T-helper 2 cell treated with Interferon-gamma antibody and Interleukin-4, amounts not matched to agents 5 μg/mL and 100 μg/mL, for 36 hours (primary cell): ENCODE data around the gene TMIGD1.
"Not testable (repeated sequence)": the region's sequence is repeated elsewhere in the genome, so short reads cannot be mapped to it uniquely, and the experiment has no call there.

ENCODE experiments used
- DNase-seq: peaks from one replicate; pipeline ENCODE4 v3.0.0; 2021; ENCODE audit warnings: low spot score
- H3K27ac Mint-ChIP-seq: one replicate; pipeline ENCODE4 v1.8.0; 2021; ENCODE audit warnings: mild to moderate bottlenecking, mixed read lengths
- H3K27me3 Mint-ChIP-seq: one replicate; pipeline ENCODE4 v1.8.0; 2021; ENCODE audit warnings: low read depth, mixed read lengths
- H3K36me3 Mint-ChIP-seq: one replicate; pipeline ENCODE4 v1.8.0; 2021; ENCODE audit warnings: low read depth, mixed read lengths
- H3K4me1 Mint-ChIP-seq: one replicate; pipeline ENCODE4 v1.8.0; 2021; ENCODE audit warnings: low read depth, mixed read lengths
- H3K4me3 Mint-ChIP-seq: one replicate; pipeline ENCODE4 v1.8.0; 2022; ENCODE audit warnings: mild to moderate bottlenecking, moderate library complexity, mixed read lengths
- H3K9me3 Mint-ChIP-seq: one replicate; pipeline ENCODE4 v1.8.0; 2021; ENCODE audit warnings: mixed read lengths

Gene TMIGD1

DNA sequence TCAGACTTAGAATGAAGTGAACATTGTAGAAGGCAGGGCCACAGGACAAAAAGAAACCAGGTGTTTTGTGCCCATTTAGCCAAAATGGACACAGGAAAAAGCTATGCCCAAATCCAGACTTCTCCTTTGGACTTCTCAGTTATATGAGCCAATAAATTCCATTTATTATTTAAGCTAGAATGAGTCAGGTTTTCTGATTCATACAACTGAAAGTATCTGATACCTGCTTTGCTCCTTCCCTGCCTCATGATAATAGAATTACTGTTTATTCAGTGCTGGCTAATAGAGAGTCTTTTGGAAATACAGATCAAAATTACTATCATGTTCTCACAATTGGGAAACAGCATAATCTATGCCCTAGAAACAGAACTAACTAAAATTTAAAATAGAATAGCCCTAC, 36.1 kb upstream of the TMIGD1 start:
- no peaks in the 10 kb centered on the region for H3K9me3 Mint-ChIP-seq
- no peaks in the 10 kb centered on the region for H3K36me3 Mint-ChIP-seq
- no peak overlapping the region for H3K27ac Mint-ChIP-seq
- H3K27me3 Mint-ChIP-seq: no peaks in the 10 kb centered on the region
- DNase-seq: no peak
- peaks cover 3% of the 10 kb centered on the region for H3K4me1 Mint-ChIP-seq
- no peak overlapping the region for H3K4me3 Mint-ChIP-seq

DNA sequence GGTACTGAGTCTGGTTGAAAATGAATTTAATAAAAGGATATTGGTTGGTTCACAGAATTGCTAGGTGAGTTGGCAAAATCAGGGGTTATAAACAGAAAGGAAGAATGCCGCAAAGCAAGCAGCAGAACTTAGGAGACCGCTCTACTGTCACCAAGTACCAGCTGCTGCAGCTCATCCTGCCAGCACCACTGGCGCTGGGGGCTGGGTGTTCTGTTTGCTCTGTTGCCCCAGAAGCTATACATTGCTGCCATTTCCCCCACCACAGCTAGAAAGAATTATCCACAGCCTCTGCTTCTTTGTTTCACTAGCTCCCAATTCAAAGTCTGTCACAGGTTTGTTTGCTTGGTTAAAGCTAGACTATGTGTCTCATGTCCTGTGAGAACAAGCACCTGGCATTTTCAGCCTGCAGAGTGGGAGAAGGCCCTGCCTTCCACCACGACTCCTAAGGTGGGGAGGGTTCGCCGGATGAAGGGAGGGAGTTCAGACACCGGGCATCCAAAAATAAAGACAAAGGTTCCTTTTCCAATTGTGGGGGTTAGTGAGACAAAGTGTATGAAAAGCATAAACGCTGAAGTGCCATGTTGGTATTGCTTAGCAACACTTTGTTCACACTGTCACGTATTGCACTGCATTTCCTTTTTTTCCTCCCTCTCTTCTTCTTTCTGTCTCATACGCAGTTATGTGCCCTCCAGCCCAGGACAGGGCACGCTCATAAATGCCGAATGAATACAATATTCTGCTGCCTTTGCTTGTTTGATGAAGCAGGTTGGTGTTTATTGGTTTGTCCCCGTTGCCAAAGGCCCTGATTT, 35.3 kb upstream of the TMIGD1 start:
- no peak for DNase-seq
- peaks cover 6% of the 10 kb centered on the region for H3K4me1 Mint-ChIP-seq
- no peak overlapping the region for H3K4me3 Mint-ChIP-seq
- no peaks in the 10 kb centered on the region for H3K27me3 Mint-ChIP-seq
- no peaks in the 10 kb centered on the region for H3K9me3 Mint-ChIP-seq
- no peaks in the 10 kb centered on the region for H3K36me3 Mint-ChIP-seq
- no peak overlapping the region for H3K27ac Mint-ChIP-seq

DNA sequence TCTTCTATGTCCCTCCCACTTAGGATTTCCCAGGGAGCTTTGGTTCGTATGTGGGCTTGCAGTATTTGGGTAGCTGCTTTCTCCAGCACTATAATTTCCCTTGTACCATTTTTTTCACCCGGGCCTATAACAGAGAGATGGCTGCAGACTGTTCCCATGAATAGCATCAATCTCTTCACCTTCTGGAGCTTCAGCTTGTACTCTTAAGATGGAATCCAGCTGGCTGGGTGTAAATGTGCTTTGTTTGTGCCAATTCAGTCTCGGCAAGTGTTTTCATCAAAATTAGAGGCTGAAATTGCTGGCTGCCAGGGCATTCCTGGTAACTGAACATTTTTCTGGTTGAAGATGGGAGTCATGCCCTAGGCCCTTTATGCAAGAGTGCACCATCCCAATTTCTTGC, 32.7 kb upstream of the TMIGD1 start:
- Mint-ChIP-seq H3K27ac (no peak overlapping the region), H3K4me3 (no peak overlapping the region), H3K36me3 (no peaks in the 10 kb centered on the region), H3K27me3 (no peaks in the 10 kb centered on the region), H3K4me1 (peaks cover 14% of the 10 kb centered on the region), H3K9me3 (no peaks in the 10 kb centered on the region)
- DNase-seq: no peak

DNA sequence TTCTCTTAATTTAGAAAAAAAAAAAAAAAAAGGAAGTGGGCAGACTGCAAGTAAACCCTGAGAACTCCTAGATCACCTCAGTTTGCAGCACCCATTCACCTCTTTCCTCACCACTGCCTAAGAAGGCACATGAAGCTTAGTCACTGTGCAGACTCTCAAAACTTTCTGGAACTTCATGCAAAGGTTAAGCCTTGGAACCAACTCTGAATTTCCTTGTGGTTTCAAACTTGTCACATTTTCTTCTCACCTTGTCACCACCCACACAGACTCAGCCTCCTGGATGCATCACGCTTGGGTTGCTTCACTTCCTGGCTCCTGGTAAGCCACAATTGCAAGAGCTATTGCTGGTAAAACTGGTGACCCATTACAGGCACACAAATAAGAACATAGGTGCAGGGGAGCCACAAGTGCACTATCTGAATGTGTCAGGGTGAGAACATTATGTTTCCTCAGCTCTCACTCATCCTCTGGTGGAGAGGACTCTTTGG, 29.9 kb upstream of the TMIGD1 start:
- peak overlapping the region; percentile 52 for H3K4me3 Mint-ChIP-seq
- peaks cover 14% of the 10 kb centered on the region for H3K4me1 Mint-ChIP-seq
- peaks cover 6% of the 10 kb centered on the region for H3K36me3 Mint-ChIP-seq
- H3K27me3 Mint-ChIP-seq: no peaks in the 10 kb centered on the region
- peak overlapping the region; percentile 86 for H3K27ac Mint-ChIP-seq
- peaks cover 14% of the 10 kb centered on the region for H3K9me3 Mint-ChIP-seq
- peak; percentile 91 for DNase-seq

DNA sequence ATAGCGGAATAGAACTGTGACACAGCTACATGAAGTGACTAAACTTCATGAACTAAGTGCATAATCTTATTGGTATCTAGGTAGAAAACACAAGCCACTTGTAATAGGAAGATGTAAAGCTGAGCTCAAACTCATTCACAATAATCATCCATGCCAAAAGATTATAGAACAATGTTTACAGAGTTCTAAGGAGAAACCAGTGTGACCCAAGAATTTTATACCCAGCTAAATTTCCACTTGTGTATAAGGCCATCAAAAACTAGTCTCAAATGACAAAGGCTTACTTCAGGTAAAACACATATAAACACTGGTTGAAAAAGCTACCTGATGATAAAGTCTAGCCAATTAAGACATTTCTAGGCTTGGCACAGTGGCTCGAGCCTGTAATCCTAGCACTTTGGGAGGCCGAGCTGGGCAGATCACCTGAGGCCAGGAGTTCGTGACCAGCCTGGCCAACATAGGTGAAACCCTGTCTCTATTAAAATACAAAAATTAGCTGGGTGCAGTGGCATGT, 28.0 kb upstream of the TMIGD1 start:
- Mint-ChIP-seq H3K4me1 (peaks cover 14% of the 10 kb centered on the region), H3K36me3 (peaks cover 6% of the 10 kb centered on the region), H3K27ac (no peak overlapping the region), H3K4me3 (no peak overlapping the region), H3K9me3 (peaks cover 14% of the 10 kb centered on the region), H3K27me3 (no peaks in the 10 kb centered on the region)
- no peak for DNase-seq

DNA sequence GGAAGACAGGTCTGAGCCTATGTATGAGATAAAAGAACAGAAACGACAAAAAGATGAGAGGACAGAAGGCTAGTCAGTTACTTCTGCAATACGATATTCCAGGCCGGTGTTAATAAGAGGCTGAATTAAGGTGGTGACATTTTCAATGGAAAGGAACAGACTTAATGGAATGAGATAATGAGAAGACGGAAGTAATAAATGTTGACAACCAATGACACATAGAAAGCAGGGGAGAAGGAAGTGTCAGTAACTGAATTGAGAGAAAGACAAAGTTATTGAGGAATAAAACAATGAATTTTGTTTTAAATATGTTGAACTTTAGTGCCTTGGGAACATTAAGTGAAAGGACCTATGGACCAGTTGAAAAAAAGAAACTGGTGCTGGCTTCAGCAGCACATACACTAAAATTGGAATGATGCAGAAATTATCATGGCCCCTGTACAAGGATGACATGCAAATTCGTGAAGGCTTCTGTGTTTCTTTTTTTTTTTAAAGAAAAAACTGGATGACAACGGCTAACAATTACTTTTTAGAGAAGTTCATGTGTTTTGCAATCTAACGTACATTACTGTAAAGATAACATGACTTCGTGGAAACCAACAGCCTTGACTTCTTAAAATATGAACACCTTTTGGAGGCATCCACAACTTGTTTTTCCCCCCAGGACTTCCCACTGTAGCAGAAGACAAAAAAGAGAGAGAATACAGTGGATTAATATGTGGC, 26.4 kb upstream of the TMIGD1 start:
- H3K27me3 Mint-ChIP-seq: no peaks in the 10 kb centered on the region
- peaks cover 12% of the 10 kb centered on the region for H3K4me1 Mint-ChIP-seq
- no peak for DNase-seq
- H3K36me3 Mint-ChIP-seq: peaks cover 6% of the 10 kb centered on the region
- H3K27ac Mint-ChIP-seq: no peak overlapping the region
- peaks cover 14% of the 10 kb centered on the region for H3K9me3 Mint-ChIP-seq
- H3K4me3 Mint-ChIP-seq: no peak overlapping the region

DNA sequence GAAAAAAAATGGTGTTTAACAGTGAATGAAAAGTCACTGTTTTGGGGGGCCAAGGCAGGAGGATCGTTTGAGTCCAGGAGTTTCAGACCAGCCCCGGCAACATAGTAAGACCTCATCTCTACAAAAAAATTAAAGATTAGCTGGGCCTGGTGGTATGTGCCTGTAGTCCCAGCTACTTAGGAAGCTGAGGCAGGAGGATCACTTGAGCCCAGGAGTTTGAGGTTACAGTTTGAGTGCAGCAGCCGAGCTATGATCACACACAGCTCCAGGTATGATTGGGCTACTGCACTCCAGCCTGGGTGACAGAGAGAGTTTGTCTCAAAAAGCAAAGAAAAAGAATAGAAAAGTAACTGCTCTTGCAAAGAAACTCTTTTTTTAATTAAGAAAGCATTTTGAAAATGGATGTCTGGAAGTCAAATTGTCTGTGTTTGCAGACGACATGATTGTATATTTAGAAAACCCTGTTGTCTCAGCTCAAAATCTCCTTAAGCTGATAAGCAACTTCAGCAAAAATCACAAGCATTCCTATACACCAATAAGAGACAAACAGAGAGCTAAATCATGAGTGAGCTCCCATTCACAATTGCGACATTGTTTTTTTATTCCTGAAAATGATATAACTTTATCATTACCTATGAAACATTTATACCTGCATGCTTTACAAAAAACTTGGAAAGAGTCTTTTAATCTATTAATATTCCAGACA, 24.4 kb upstream of the TMIGD1 start:
- Mint-ChIP-seq H3K9me3 (peaks cover 14% of the 10 kb centered on the region), H3K4me1 (peaks cover 9% of the 10 kb centered on the region), H3K27ac (no peak overlapping the region), H3K27me3 (no peaks in the 10 kb centered on the region), H3K36me3 (peaks cover 6% of the 10 kb centered on the region), H3K4me3 (no peak overlapping the region)
- DNase-seq: no peak

DNA sequence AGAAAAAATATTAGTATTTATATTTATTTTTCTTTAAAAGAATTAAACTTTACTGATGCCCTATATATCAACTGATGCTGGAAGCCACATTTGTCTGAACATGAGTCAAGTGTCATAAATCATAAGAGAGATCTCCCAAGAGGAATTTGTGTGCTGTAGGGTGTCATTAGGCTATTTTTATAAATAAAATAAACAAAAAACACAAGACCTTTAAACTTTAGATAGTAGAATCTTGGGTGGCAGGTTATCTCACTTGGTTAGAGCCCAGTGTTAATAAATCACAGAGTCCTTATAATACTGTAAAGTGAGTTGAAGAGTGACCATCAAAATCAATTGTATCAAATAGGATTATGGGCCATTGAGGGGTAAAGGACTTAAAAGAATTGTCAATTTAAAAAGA, 23.6 kb upstream of the TMIGD1 start:
- Mint-ChIP-seq H3K27ac (no peak overlapping the region), H3K4me1 (peaks cover 6% of the 10 kb centered on the region)
- DNase-seq: no peak

DNA sequence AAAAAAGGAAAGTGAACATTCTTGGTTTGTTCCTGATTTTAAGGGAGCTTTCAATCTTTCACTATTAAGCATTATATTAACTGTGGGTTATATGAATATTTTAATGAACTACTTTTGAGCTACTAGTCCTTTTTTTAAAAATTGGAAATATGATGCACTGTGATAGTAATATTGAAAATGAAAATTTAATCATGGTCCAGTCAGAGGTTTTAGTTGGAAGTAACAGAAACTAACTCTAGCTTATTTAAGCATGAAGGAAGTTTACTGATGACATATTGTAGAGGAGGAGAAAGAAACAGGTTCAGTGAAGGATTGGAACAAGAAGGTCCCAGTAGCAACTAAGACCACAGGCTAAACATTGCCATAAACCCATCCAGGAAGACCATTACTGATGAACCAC, 20.8 kb upstream of the TMIGD1 start:
- Mint-ChIP-seq H3K9me3 (no peaks in the 10 kb centered on the region), H3K4me1 (peaks cover 5% of the 10 kb centered on the region), H3K36me3 (no peaks in the 10 kb centered on the region), H3K27me3 (no peaks in the 10 kb centered on the region), H3K4me3 (no peak overlapping the region), H3K27ac (no peak overlapping the region)
- no peak for DNase-seq

More for the DNA sequence above, 23.6 kb upstream of the TMIGD1 start:
- no peaks in the 10 kb centered on the region for H3K27me3 Mint-ChIP-seq
- H3K9me3 Mint-ChIP-seq: peaks cover 14% of the 10 kb centered on the region
- H3K36me3 Mint-ChIP-seq: peaks cover 6% of the 10 kb centered on the region
- no peak overlapping the region for H3K4me3 Mint-ChIP-seq

DNA sequence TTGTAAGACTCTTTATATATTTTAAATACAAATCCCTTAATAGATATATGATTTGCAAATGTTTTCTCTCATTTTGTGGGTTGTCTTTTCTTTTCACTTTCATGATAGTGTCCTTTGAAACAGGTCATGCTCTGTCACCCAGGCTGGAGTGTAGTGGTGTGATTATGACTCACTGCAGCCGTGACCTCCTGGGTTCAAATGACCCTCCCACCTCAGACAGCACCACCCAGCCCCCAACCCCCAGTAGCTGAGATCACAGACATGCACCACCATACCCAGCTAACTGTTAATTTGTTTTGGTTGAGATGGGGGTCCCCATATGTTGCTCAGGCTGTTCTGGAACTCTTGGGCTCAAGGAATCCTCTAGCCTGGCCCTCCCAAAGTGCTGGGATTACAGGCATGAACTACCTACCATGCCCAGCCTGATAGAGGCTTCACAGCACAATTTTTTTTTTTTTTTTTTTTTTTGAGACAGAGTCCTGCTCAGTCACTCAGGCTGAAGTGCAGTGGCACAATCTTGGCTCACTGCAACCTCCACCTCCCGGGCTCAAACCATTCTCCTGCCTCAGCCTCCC, 18.5 kb upstream of the TMIGD1 start:
- no peaks in the 10 kb centered on the region for H3K27me3 Mint-ChIP-seq
- H3K27ac Mint-ChIP-seq: no peak overlapping the region
- no peak overlapping the region for H3K4me3 Mint-ChIP-seq
- H3K4me1 Mint-ChIP-seq: peaks cover 5% of the 10 kb centered on the region
- no peaks in the 10 kb centered on the region for H3K36me3 Mint-ChIP-seq
- no peak for DNase-seq
- no peaks in the 10 kb centered on the region for H3K9me3 Mint-ChIP-seq

DNA sequence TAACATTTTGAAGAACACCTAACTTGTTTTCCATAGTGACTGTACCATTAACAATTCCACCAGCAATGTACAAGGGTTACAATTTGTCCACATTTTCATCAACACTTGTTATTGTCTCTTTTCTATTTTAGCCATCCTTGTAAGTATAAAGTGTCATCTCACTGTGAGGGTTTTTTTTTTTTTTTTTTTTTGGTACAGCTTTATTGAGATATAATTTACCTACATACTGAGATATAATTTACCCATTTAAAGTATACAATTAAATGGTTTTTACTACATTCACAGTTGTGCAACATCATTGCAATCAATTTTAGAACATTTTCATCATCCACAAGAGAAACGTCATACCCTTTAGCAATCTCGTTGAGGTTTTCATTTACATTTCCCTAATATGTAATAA, 17.9 kb upstream of the TMIGD1 start:
- no peak overlapping the region for H3K4me3 Mint-ChIP-seq
- no peak for DNase-seq
- H3K27ac Mint-ChIP-seq: no peak overlapping the region
- H3K9me3 Mint-ChIP-seq: no peaks in the 10 kb centered on the region
- no peaks in the 10 kb centered on the region for H3K36me3 Mint-ChIP-seq
- H3K27me3 Mint-ChIP-seq: no peaks in the 10 kb centered on the region
- H3K4me1 Mint-ChIP-seq: peaks cover 5% of the 10 kb centered on the region

DNA sequence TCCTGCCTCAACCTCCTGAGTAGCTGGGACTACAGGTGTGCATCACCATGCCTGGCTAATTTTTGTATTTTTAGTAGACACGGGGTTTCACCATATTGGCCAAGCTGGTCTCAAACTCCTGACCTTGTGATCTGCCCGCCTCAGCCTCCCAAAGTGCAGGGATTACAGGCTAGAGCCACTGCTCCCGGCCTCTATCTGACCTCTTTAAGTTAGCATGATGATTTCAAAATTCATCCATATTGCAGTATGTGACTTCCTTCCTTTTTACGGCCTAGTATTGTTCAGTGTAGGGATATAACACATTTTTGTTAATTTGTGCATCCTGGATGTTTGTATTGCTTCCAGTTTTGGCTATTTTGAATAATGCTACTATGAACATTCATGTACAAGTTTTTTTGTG, 17.4 kb upstream of the TMIGD1 start:
- H3K27me3 Mint-ChIP-seq, H3K4me1 Mint-ChIP-seq, H3K27ac Mint-ChIP-seq, H3K4me3 Mint-ChIP-seq, H3K36me3 Mint-ChIP-seq, H3K9me3 Mint-ChIP-seq, DNase-seq: not testable (repeated sequence)

DNA sequence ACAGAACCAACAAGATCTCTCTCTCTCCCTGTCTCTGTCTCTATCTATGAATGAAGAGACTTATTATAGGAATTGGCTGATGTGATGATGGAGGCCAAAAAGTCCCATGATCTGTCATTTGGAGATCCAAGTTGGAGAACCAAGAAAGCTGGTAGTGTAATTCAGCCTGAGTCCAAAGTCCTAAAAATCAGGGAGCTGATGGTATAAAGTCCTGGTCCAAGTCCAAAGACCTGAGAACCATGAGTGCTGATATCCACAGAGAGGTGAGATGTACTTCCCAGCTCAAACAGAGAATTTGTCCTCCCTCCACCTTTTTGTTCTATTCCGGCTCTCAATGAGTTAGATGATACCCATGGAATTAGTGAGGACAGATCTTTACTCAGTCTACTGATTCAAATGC, 15.4 kb upstream of the TMIGD1 start:
- H3K4me1 Mint-ChIP-seq: peaks cover 2% of the 10 kb centered on the region
- H3K27me3 Mint-ChIP-seq: no peaks in the 10 kb centered on the region
- no peaks in the 10 kb centered on the region for H3K36me3 Mint-ChIP-seq
- H3K9me3 Mint-ChIP-seq: no peaks in the 10 kb centered on the region
- DNase-seq: no peak
- H3K27ac Mint-ChIP-seq: no peak overlapping the region
- H3K4me3 Mint-ChIP-seq: no peak overlapping the region
